Esophagus squamous epithelium (tissue), 4 donors: ENCODE data around the gene NLRP5.

Experiments used
- POLR2A ChIP-seq, 4 donors: fragments of 450-650 bp; IDR thresholded peaks; one replicate each; pipeline ENCODE4 v1.6.1; 2017; ENCODE audit warnings: antibody characterized with exemption in 4 of 4, mild to moderate bottlenecking in 4 of 4, moderate library complexity in 3 of 4
- TF ChIP-seq, protein P1 (sequence below), 6 experiments: fragments of 450-650 bp in 4 of 6; fragments of 200-600 bp in 2 of 6; sonication (generic) in 2 of 6; IDR thresholded peaks; one replicate each; pipeline ENCODE4 v1.5.1; 2016 to 2019; ENCODE audit warnings: antibody characterized with exemption in 6 of 6, mild to moderate bottlenecking in 4 of 6, moderate library complexity in 4 of 6

DNA sequence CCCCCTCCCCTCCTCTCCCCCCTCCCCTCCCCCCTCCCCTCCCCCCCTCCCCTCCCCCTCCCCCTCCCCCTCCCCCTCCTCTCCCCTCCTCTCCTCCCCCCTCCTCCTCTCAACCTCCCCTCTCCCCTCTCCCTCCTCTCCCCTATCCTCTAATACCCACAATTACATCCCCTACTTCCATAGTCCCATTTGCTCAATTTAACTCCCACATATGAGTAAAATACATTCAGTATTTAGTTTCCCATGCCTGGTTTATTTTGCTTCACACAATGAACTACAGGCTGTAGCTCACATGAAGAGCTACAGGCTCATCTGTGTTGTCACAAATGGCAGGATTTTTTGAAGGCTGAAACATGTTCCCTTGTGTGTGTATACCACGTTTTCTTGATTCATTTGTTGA, 6.9 kb downstream of the NLRP5 start:
- TF ChIP-seq POLR2A (IDR thresholded peaks at IDR 0.05) = no peak
- TF ChIP-seq, protein P1, sequence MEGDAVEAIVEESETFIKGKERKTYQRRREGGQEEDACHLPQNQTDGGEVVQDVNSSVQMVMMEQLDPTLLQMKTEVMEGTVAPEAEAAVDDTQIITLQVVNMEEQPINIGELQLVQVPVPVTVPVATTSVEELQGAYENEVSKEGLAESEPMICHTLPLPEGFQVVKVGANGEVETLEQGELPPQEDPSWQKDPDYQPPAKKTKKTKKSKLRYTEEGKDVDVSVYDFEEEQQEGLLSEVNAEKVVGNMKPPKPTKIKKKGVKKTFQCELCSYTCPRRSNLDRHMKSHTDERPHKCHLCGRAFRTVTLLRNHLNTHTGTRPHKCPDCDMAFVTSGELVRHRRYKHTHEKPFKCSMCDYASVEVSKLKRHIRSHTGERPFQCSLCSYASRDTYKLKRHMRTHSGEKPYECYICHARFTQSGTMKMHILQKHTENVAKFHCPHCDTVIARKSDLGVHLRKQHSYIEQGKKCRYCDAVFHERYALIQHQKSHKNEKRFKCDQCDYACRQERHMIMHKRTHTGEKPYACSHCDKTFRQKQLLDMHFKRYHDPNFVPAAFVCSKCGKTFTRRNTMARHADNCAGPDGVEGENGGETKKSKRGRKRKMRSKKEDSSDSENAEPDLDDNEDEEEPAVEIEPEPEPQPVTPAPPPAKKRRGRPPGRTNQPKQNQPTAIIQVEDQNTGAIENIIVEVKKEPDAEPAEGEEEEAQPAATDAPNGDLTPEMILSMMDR (IDR thresholded peaks at IDR 0.05) = no peak
